Lower lobe of right lung (tissue), 2 donors: Measurements from ENCODE around the gene TOR4A. TPM values are rescaled to one million over a fixed set of nuclear protein-coding genes. Genes with fewer than 3 reads are reported as not detected.

Experiments used
- ATAC-seq, 2 donors: fragments of 200-7000 bp; cut with Tn5 transposase; one replicate each; pipeline ENCODE4 v1.9.1; 2020 to 2022; ENCODE audit warnings: mild to moderate bottlenecking in 2 of 2, moderate library complexity in 2 of 2
- DNase-seq: peaks from one replicate; pipeline ENCODE4 v3.0.0-alpha.2; 2020
- H3K27ac ChIP-seq: fragments of 200-600 bp; one replicate; pipeline ENCODE4 v1.8.0; 2022
- H3K27me3 ChIP-seq: fragments of 200-600 bp; one replicate; pipeline ENCODE4 v1.8.0; 2022; ENCODE audit warnings: low read depth
- H3K36me3 ChIP-seq: fragments of 200-600 bp; one replicate; pipeline ENCODE4 v1.8.0; 2022; ENCODE audit warnings: mild to moderate bottlenecking
- H3K4me1 ChIP-seq: fragments of 200-600 bp; one replicate; pipeline ENCODE4 v1.8.0; 2022
- H3K4me3 ChIP-seq: fragments of 200-600 bp; one replicate; pipeline ENCODE4 v1.8.0; 2022; ENCODE audit warnings: mild to moderate bottlenecking
- H3K9me3 ChIP-seq: fragments of 200-600 bp; one replicate; pipeline ENCODE4 v1.8.0; 2022
- intact Hi-C: fragments of 100-400 bp; cut with DNase I; formaldehyde crosslinking; loops from one replicate; pipeline ENCODE4 v1.11.0; 2022
- total RNA-seq: library from RNA; stranded (reverse); fragmentation: NEBNext Ultra II Directional; extraction: Animal tissue kit (Norgen Biotek cat#: 25700); gene quantifications from one replicate; pipeline ENCODE4 v1.2.1, GENCODE V29; 2021
- TF ChIP-seq, protein P1 (sequence below): fragments of 200-600 bp; IDR thresholded peaks from one replicate; pipeline ENCODE4 v1.8.0; 2022; ENCODE audit warnings: antibody characterized with exemption, mild to moderate bottlenecking
- donor health status: DM: no; HTN: yes; CAD: no; lungs with severe emphysema.

Gene TOR4A
- total RNA-seq, 1 donor from 2014 or later = 27.2 TPM

DNA sequence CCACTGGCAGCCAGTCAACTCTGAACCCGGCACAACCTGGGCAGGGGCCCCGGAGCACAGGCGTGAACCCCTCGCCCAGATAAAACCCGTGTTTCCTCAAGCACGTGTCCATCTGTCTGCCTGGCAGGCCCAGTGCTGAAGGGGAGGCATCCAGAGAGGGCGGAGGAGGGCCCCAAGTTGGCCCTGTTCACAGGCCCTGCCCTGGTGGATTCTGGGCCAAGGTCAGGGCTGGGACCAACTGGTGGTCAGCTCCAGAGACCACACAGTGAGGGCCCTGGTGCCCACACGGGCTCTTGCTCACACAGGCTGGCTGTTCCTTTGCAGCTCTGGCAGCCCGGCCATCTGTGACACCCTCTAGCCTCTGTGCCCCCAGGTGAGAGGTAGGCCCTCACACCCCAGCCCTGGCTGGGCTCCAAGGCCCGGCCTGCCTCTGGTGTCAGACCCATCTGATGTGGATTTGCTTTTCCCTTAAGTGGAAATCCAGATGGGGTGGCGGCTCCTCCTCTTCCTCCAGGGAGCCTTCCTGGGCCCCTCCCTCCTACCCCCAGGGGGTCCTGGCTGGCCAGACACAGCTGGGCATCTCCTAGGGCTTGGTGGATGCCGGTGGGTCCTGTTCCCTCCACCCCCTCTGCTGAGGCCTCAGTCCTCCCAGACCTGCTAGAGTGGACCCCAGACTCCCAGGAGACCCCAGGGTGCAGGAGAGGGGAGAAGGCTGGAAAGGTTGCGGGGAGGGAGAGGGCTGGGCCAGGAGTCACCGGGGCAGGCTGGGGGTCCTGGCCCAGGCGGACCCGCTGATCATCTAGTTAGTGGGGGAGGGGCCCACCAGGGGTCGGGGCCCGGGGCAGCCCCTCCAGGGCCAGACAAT lies 27.0 kb upstream of the TOR4A start:
- Histone ChIP-seq H3K27ac (no peak overlapping the region), H3K4me3 (no peak overlapping the region), H3K27me3 (no peaks in the 10 kb centered on the region), H3K36me3 (no peaks in the 10 kb centered on the region), H3K9me3 (no peaks in the 10 kb centered on the region), H3K4me1 (peaks cover 14% of the 10 kb centered on the region)
- TF ChIP-seq, protein P1, sequence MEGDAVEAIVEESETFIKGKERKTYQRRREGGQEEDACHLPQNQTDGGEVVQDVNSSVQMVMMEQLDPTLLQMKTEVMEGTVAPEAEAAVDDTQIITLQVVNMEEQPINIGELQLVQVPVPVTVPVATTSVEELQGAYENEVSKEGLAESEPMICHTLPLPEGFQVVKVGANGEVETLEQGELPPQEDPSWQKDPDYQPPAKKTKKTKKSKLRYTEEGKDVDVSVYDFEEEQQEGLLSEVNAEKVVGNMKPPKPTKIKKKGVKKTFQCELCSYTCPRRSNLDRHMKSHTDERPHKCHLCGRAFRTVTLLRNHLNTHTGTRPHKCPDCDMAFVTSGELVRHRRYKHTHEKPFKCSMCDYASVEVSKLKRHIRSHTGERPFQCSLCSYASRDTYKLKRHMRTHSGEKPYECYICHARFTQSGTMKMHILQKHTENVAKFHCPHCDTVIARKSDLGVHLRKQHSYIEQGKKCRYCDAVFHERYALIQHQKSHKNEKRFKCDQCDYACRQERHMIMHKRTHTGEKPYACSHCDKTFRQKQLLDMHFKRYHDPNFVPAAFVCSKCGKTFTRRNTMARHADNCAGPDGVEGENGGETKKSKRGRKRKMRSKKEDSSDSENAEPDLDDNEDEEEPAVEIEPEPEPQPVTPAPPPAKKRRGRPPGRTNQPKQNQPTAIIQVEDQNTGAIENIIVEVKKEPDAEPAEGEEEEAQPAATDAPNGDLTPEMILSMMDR = no peak
- DNase-seq = no peak
- intact Hi-C loops = no loop called here
- ATAC-seq = no peak

DNA sequence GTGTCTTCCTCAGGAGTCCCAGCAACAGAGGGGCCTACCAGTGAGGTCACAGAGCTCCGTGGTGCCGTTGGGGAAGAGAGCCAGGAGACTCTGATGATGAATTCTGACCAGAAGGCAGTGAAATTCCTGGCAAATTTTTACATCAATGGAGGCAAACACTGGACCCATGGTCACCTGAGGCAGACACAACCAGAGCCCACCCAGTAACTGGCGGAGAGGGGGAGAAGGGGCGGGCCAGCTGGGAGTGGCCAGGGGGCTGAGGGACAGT lies 26.4 kb upstream of the TOR4A start, which contains the start of gene STPG3:
Gene STPG3 (plus strand): TSS at position 93 of the 268 bp plus-strand sequence. CDS start 1 bp downstream, at position 94.
- Histone ChIP-seq H3K27ac (no peak within 1 kb of the TSS), H3K4me1 (peaks cover 18% of the 10 kb centered on the region), H3K9me3 (no peaks in the 10 kb centered on the region), H3K36me3 (no peaks in the 10 kb centered on the region), H3K4me3 (no peak within 1 kb of the TSS), H3K27me3 (no peaks in the 10 kb centered on the region)
- TF ChIP-seq, protein P1 = no peak
- ATAC-seq = no peak
- intact Hi-C loops = no loop called here
- DNase-seq = no peak

DNA sequence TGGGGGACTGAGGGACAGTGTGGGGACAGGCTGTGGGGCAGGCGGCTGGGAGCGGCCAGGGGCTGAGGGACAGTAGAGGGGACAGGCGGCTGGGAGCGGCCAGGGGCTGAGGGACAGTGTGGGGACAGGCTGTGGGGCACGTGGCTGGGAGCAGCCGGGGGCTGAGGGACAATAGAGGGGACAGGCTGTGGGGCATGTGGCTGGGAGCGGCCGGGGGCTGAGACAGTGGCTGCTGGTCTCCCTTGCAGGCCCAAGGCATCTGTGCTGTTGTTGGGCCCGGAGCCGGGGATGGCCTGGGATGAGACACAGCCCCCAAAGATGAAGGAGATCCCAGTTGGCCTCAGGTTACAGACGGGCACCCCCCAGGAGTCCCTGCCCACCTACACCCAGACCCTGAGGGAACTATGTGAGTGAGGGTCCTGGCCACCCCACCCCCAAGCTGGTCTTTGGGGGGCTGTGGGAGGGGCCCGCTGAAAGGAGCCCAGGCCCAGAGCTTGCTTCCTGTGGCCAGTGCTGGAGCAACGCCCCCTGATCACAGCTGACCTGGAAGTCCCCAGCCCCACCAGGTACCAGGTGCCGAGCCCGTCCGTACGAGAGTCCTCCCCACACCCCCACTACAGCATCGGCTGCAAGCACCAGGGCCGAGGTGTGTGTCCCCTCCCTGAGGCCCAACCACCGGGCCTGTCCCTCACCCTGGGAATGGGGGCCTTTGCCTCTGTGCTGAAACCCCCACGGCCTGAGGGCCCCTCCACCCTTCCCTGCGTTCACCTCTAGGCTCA lies 25.8 kb upstream of the TOR4A start:
- TF ChIP-seq, protein P1 = no peak
- Histone ChIP-seq H3K4me3 (no peak overlapping the region), H3K27me3 (no peaks in the 10 kb centered on the region), H3K36me3 (peaks cover 5% of the 10 kb centered on the region), H3K4me1 (peaks cover 24% of the 10 kb centered on the region), H3K27ac (no peak overlapping the region), H3K9me3 (no peaks in the 10 kb centered on the region)
- intact Hi-C loops = no loop called here
- ATAC-seq (no peak), DNase-seq (no peak)

DNA sequence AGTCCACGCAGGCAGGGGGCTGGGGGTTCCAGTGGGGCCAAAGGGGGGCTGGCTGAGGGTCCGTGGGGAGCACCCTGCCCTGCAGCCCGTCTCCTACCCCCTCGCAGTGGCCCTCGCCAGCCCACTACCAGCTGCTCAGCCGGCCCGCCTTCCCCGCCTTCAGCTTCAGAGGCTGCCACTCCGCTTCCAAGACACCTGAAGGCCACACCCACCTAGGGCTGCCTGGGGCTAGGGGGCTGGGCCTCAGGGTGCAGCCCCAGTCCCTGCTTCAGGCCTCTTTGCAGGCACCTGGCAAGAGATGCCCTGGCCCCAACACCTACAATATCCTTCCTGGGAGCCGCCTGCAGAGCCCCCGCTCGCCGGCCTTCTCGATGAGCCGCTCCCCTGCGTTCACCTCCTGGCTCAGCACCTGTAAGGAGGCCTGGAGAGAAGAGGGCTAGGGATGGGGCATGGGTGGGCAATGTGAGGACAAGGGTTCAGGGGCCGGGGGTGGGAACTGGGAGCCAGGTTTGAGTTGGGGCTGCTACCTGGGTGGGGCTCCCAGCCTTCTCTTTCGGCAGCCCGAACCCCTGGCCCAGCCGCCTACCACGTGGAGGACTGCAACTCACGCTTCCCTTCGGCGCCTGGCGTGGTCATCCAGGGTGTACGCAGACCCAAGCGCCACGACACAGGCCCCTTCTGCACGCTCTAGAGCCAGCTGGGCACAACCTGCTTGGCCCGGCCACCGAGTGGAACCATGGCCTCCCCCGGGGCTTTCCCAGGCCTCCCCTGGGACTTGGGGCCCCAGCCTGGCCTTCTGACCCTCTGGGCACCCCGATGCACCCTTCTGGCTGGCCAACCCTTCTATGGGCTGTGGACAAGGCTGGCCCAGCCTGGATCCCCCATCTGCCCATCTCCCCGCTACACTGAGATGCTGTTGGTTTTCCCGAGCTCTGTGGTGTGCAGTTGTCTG lies 24.7 kb upstream of the TOR4A start:
- intact Hi-C loops = no loop called here
- no peak overlapping the region for H3K27ac ChIP-seq
- no peak overlapping the region for H3K4me3 ChIP-seq
- ATAC-seq = no peak
- H3K36me3 ChIP-seq = peaks cover 10% of the 10 kb centered on the region
- H3K27me3 ChIP-seq = no peaks in the 10 kb centered on the region
- peaks cover 23% of the 10 kb centered on the region for H3K4me1 ChIP-seq
- H3K9me3 ChIP-seq = no peaks in the 10 kb centered on the region
- DNase-seq = no peak
- TF ChIP-seq, protein P1 = no peak
